ENCODE results near the gene CCNQ. TPM values are rescaled to one million over a fixed set of nuclear protein-coding genes. Genes with fewer than 3 reads are reported as not detected.

CCNQ gene
- total and polyA plus RNA-seq, 10 of the 15 experiments (the other 5 are each of a cell fraction or from before 2014, with no cell fraction given): 0.45 to 36.2 (median 18.2) TPM

- Histone ChIP-seq H3K9ac (ENCODE audit: control insufficient read depth, insufficient read depth, low read length) (no peak overlapping the region), H3K4me1 (ENCODE audit: control insufficient read depth, insufficient read depth, low read length) (no peaks in the 10 kb centered on the region), H4K20me1 (ENCODE audit: control insufficient read depth, insufficient read depth) (no peaks in the 10 kb centered on the region), H3K27ac (ENCODE audit: control insufficient read depth, insufficient read depth) (no peak overlapping the region), H3K27me3 (replicated peaks in 1 of 2; ENCODE audit: control insufficient read depth in 2 of 2, insufficient read depth in 2 of 2, low read length in 1 of 2) (no peaks in the 10 kb centered on the region), H2AFZ (ENCODE audit: control insufficient read depth, low read depth, low read length) (no peak overlapping the region), H3K9me3 (replicated peaks; ENCODE audit: control insufficient read depth, insufficient read depth, low read length) (no peaks in the 10 kb centered on the region; the same call in 2 of the 3 replicates), H3K79me2 (ENCODE audit: control insufficient read depth, insufficient read depth, low read length) (peaks cover 14% of the 10 kb centered on the region), H3K36me3 (ENCODE audit: control insufficient read depth in 2 of 2, insufficient read depth in 2 of 2, low read length in 1 of 2) (no peaks in the 10 kb centered on the region; a peak in 1 of 4 replicates), H3K4me2 (ENCODE audit: control insufficient read depth, insufficient read depth) (no peak overlapping the region), H3K4me3 (no peak overlapping the region)
- ChIA-PET CTCF (no interaction called here), SMC1A (ENCODE audit: uncharacterized antibody, unreplicated experiment) (no interaction called here), RAD21 (ENCODE audit: unreplicated experiment) (no interaction called here), POLR2A (no interaction called here)
- BruUV-seq (replicated peaks): no TSS peak
- ATAC-seq: no peak
- FAIRE-seq: no peak
- no peak for DNase-seq (ENCODE audit: low read depth, low spot score)
- intact Hi-C loops (cut with micrococcal nuclease; ENCODE audit: unreplicated experiment): no loop called here
- 66% methylated on average over 22 of the region's 22 CpGs for WGBS (ENCODE audit: insufficient coverage, insufficient replicate concordance, low lambda C conversion rate, missing lambda C conversion rate)
- in situ Hi-C loops (cut with MboI): no loop called here
- TF ChIP-seq SIX5 (IDR thresholded peaks at IDR 0.05; ENCODE audit: low read depth, low read length, severe bottlenecking) (no peak), NFYA (IDR thresholded peaks at IDR 0.05; ENCODE audit: borderline replicate concordance, low read depth, low read length) (no peak), ZNF274 (IDR thresholded peaks at IDR 0.05; ENCODE audit: insufficient read depth, insufficient read length) (no peak)
Measured at GRCh38 chrX:153593811-153594500, 5.0 kb downstream of the CCNQ start.

- H3K27me3 ChIP-seq (replicated peaks in 1 of 2; ENCODE audit: control insufficient read depth in 2 of 2, insufficient read depth in 2 of 2, low read length in 1 of 2): no peaks in the 10 kb centered on the region
- H3K4me1 ChIP-seq (ENCODE audit: control insufficient read depth, insufficient read depth, low read length): no peaks in the 10 kb centered on the region
- CTCF ChIA-PET: interaction anchor here (0.9 kb wide), 1 partner anchor 70 kb away, joined by 4 read pairs; no protein-coding TSS in a partner anchor
- H3K9ac ChIP-seq (ENCODE audit: control insufficient read depth, insufficient read depth, low read length): no peak overlapping the region
- no peak overlapping the region for H3K4me3 ChIP-seq
- DNase-seq (ENCODE audit: low read depth, low spot score) (no peak), FAIRE-seq (no peak), ATAC-seq (no peak)
- no peak overlapping the region for H3K4me2 ChIP-seq (ENCODE audit: control insufficient read depth, insufficient read depth)
- H4K20me1 ChIP-seq (ENCODE audit: control insufficient read depth, insufficient read depth): no peaks in the 10 kb centered on the region
- SMC1A ChIA-PET (ENCODE audit: uncharacterized antibody, unreplicated experiment): no interaction called here
- in situ Hi-C loops (cut with MboI): no loop called here
- 65% methylated on average over 12 of the region's 12 CpGs for WGBS (ENCODE audit: insufficient coverage, insufficient replicate concordance, low lambda C conversion rate, missing lambda C conversion rate)
- H3K27ac ChIP-seq (ENCODE audit: control insufficient read depth, insufficient read depth): no peak overlapping the region
- H3K9me3 ChIP-seq (replicated peaks; ENCODE audit: control insufficient read depth, insufficient read depth, low read length): no peaks in the 10 kb centered on the region; the same call in 2 of the 3 replicates
- no peaks in the 10 kb centered on the region; a peak in 1 of 4 replicates for H3K36me3 ChIP-seq (ENCODE audit: control insufficient read depth in 2 of 2, insufficient read depth in 2 of 2, low read length in 1 of 2)
- no peak overlapping the region for H2AFZ ChIP-seq (ENCODE audit: control insufficient read depth, low read depth, low read length)
- intact Hi-C loops (cut with micrococcal nuclease; ENCODE audit: unreplicated experiment): no loop called here
- peaks cover 9% of the 10 kb centered on the region for H3K79me2 ChIP-seq (ENCODE audit: control insufficient read depth, insufficient read depth, low read length)
- BruUV-seq (replicated peaks): no TSS peak
- RAD21 ChIA-PET (ENCODE audit: unreplicated experiment): no interaction called here
- POLR2A ChIA-PET: no interaction called here
- TF ChIP-seq RBBP5 (conservative IDR thresholded peaks at IDR 0.05): no peak
Measured at GRCh38 chrX:153592966-153593688, 5.8 kb downstream of the CCNQ start.

Measured in GM12878 (cell line).